ENCODE data around the gene KIF23. TPM values are rescaled to one million over a fixed set of nuclear protein-coding genes. Genes with fewer than 3 reads are reported as not detected.
"Not testable (repeated sequence)": the region's sequence is repeated elsewhere in the genome, so short reads cannot be mapped to it uniquely, and the experiment has no call there.

Gene KIF23
- total RNA-seq, 4 donors from 2014 or later, result 2.7 to 5.7 (median 3.1) TPM

DNA sequence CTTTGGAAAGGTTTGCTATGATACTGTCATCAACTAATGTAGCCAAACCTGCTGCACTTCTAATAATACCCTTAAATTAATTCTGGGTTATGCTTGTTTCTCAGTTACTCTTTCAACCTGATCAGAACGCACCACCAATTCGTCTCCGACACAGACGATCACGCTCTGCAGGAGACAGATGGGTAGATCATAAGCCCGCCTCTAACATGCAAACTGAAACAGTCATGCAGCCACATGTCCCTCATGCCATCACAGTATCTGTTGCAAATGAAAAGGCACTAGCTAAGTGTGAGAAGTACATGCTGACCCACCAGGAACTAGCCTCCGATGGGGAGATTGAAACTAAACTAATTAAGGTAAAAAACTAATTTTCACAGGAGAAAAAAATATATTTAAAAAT, 30.5 kb downstream of the KIF23 start:
- TF ChIP-seq, protein P1, sequence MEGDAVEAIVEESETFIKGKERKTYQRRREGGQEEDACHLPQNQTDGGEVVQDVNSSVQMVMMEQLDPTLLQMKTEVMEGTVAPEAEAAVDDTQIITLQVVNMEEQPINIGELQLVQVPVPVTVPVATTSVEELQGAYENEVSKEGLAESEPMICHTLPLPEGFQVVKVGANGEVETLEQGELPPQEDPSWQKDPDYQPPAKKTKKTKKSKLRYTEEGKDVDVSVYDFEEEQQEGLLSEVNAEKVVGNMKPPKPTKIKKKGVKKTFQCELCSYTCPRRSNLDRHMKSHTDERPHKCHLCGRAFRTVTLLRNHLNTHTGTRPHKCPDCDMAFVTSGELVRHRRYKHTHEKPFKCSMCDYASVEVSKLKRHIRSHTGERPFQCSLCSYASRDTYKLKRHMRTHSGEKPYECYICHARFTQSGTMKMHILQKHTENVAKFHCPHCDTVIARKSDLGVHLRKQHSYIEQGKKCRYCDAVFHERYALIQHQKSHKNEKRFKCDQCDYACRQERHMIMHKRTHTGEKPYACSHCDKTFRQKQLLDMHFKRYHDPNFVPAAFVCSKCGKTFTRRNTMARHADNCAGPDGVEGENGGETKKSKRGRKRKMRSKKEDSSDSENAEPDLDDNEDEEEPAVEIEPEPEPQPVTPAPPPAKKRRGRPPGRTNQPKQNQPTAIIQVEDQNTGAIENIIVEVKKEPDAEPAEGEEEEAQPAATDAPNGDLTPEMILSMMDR (IDR thresholded peaks at IDR 0.05), result no peak
- no peak for TF ChIP-seq POLR2A (IDR thresholded peaks at IDR 0.05)
- no peak for DNase-seq (ENCODE audit: low spot score in 2 of 2)
- H3K4me3 ChIP-seq (ENCODE audit: low read depth, poor library complexity, severe bottlenecking), result no peak overlapping the region
- 92 to 96% methylated on average over 7 of the region's 7 CpGs for WGBS, 2 donors
- intact Hi-C loops (cut with DNase I; ENCODE audit: low total_unique reads), result no loop called here

DNA sequence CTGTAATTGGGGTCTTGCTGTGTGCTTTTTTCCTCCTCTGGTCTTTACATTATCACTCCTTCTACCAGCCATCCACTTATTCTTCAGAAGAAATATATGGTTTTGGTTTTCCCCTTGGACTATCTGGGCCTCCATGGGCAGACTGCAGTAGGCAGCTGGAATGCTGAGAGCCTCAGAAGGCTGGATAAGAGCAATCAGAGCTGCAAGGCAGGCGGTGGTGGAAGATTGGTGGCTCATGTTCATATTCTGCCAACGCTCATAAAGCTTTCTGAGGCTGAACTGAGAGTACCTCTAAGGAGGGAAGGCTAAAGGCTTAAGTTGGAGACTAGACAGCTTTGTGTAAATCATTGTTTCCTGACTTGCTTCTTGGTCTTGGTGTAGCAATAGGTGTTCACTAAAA, 32.8 kb downstream of the KIF23 start:
- TF ChIP-seq, protein P1 (IDR thresholded peaks at IDR 0.05), result no peak
- no peak for TF ChIP-seq POLR2A (IDR thresholded peaks at IDR 0.05)
- no peak for DNase-seq (ENCODE audit: low spot score in 2 of 2)
- no peak overlapping the region for H3K4me3 ChIP-seq (ENCODE audit: low read depth, poor library complexity, severe bottlenecking)
- WGBS, 2 donors, result 96% methylated on average over 2 of the region's 2 CpGs
- intact Hi-C loops (cut with DNase I; ENCODE audit: low total_unique reads), result no loop called here

DNA sequence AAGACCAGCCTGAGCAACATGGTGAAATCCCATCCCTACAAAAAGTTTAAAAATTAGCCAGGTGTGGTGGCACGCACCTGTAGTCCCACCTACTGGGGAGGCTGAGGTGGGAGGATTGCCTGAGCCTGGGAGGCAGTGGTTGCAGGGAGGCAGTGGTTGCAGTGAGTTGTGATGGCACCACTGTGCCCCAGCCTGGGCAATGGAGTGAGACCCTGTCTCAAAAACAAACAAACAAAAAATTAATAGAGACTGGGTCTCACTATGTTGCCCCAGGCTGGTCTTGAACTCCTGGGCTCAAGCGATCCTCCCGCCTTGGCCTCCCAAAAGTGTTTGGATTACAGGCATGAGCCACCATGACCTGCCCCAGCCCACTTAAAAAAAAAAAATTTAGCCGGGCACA, 36.1 kb downstream of the KIF23 start:
- H3K4me3 ChIP-seq (ENCODE audit: low read depth, poor library complexity, severe bottlenecking); intact Hi-C loops (cut with DNase I; ENCODE audit: low total_unique reads): not testable (repeated sequence)
- WGBS, 2 donors, result 83 to 100% methylated on average over 4 of the region's 4 CpGs
- peak in 1 of 2 donors; percentile 76 for DNase-seq (ENCODE audit: low spot score in 2 of 2)

DNA sequence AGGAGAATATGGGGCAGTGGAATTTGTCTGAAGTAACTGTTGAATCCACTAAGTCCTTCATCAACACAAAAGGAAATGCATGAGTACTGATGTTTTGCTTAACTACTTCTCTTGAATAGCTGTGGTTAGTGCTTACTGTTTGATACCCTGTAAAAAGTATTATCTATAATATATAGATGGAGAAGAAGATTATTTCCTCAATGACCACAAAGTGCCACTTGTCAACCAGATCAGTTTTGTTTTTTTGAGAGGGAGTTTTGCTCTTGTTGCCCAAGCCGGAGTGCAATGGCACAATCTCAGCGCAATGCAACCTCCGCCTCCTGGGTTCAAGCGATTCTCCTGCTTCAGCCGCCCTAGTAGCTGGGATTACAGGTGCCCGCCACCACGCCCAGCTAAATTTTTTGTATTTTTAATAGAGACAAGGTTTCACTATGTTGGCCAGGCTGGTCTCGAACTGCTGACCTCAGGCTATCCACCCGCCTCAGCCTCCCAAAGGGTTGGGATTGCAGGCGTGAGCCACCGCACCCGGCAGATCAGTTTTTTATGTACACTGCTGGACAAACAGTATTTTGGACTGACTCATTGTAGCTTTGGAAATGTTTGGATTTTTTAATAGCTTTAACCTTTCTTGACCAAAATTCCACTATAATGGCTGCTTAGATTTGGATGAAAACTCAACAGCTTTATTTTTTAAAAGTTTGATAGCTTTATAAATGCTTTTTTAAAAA, 37.0 kb downstream of the KIF23 start:
- intact Hi-C loops (cut with DNase I; ENCODE audit: low total_unique reads), result no loop called here
- DNase-seq (ENCODE audit: low spot score in 2 of 2), result peak in 1 of 2 donors; percentile 80
- no peak overlapping the region for H3K4me3 ChIP-seq (ENCODE audit: low read depth, poor library complexity, severe bottlenecking)
- WGBS, 2 donors, result 91% methylated on average over 12 of the region's 12 CpGs
- TF ChIP-seq, protein P1 (IDR thresholded peaks at IDR 0.05), result no peak
- TF ChIP-seq POLR2A (IDR thresholded peaks at IDR 0.05), result no peak

DNA sequence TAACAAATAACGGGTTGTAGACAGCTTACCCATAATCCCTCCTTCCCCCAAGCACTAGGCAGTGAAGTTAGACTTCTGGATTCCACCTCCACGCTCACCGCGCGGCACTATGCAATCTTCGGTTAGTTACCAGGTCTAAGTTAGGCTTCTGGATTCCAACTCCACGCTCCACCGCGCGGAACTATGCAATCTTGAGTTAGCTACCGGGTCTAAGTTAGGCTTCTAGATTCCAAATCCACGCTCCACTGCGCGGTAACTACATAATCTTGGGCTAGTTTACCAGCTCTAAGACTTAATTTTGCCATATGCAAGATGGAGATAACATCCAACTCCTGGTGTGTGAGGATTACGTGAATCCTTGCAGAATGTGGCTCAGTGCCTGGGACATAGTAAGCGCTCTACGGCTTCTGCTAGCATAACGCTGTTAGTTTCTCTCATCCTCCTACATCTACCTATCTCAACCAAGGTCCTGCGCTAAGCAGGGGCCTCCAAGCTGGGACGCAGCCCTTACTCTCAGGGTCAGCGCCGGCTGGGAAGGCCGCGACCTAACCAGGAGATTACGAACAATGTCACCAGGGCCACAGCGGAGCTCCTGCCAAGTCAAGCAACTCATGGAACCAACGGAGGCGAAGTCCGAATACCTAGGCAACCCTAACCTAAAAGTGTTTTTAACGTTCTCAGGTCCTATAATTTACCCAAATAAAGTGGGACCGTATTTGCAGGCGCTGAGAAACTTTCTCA, 38.0 kb downstream of the KIF23 start:
- WGBS, 2 donors, result 8 to 19% methylated on average over 31 to 32 of the region's 32 CpGs
- peak in 1 of 2 donors; percentile 83 for DNase-seq (ENCODE audit: low spot score in 2 of 2)
- intact Hi-C loops (cut with DNase I; ENCODE audit: low total_unique reads), result no loop called here
- H3K4me3 ChIP-seq (ENCODE audit: low read depth, poor library complexity, severe bottlenecking), result peak overlapping the region; percentile 34
- TF ChIP-seq, protein P1 (IDR thresholded peaks at IDR 0.05), result no peak
- TF ChIP-seq POLR2A (IDR thresholded peaks at IDR 0.05), result no peak

DNA sequence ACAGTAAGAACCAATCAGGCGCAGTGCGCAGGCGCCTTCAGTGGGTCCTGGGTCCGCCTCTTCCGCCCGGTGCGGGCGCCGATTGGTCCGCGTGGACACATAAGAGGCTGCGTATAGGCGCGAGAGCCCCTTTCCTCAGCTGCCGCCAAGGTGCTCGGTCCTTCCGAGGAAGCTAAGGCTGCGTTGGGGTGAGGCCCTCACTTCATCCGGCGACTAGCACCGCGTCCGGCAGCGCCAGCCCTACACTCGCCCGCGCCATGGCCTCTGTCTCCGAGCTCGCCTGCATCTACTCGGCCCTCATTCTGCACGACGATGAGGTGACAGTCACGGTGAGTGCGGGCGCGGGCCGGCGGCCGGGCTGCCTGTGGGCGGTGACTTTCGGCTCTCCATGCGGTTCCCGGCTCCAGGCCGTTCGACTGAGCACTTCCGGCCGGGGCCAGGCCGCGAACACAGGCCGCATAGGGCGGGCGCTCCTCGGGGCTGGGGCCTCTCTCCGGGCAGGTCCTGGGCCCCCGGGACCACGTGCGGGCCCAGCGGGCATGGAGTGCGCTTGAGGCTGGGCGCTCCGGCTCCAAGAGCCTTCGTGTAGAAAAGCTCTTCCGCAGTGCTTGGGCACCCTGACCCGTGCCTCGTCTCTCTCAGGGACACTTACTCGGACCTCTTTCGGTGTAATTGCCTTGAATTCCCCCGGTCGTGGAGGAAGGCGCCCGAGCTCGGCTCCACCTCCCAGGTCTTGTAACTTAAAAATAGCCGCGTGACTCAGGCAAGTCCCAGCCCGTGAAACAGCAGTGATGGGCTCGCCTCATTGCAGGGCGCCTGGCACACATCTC, 38.8 kb downstream of the KIF23 start, which contains the start of gene RPLP1:
Gene RPLP1 (plus strand): TSS at position 127 of the 830 bp plus-strand sequence. CDS start 131 bp downstream, at position 258.
- peak in 1 of 2 donors; percentile 55 for TF ChIP-seq POLR2A (IDR thresholded peaks at IDR 0.05)
- TF ChIP-seq, protein P1 (IDR thresholded peaks at IDR 0.05), result no peak
- peak; percentile 96 to 99 for DNase-seq (ENCODE audit: low spot score in 2 of 2)
- WGBS, 2 donors, result 0 to 1% methylated on average over 52 to 64 of the region's 77 CpGs
- intact Hi-C loops (cut with DNase I; ENCODE audit: low total_unique reads), result no loop called here
- H3K4me3 ChIP-seq (ENCODE audit: low read depth, poor library complexity, severe bottlenecking), result peak within 1 kb of the TSS; percentile 87

All from lower leg skin (tissue), 4 donors.